HG02642 (cell line): ENCODE results near the gene POLR1A.

Experiments
- ATAC-seq: cut with Tn5 transposase; IDR thresholded peaks from one replicate; pipeline ENCODE4 v1.9.1; 2021; ENCODE audit warnings: mild to moderate bottlenecking; ENCODE audit not compliant: unreplicated experiment, poor library complexity

The POLR1A gene

GRCh38 chr2:86039178-86039962 lies 66.3 kb downstream of the POLR1A start:
- no peak for ATAC-seq

GRCh38 chr2:86038291-86039081 lies 67.2 kb downstream of the POLR1A start:
- ATAC-seq = peak; percentile 32

GRCh38 chr2:86037795-86038192 lies 67.9 kb downstream of the POLR1A start:
- no peak for ATAC-seq

DNA sequence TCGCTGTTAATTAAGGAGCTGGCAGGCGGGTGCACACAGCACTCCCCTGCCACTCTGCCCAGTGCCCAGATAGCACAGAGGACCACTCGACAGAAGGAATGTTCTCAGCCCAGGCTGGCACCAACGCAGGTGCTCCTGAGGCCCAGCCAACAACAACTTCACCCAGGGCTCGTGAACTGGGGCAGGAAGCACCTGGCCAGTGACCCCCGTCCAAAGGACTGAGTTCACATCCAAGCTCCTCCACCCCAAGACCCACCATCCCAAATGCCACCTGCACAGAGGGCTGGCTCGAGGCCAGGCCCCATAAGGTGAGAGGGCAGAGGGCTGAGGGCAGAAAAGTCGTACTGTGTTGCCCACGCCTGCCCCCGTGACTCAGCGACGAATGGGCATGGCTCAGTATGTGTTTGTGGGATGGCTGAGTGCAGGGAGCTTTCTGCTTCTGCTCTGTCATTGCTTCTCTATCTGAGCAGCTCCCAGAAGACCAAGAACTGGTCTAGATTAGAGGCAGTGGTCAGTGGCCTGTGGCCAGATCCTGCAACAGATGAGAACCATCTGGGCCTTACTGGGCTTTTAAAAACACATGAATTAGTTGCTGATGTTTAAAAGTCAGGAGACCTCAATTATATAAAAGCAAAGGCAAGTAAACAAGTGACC lies 68.4 kb downstream of the POLR1A start:
- ATAC-seq = no peak

- ATAC-seq = no peak
Observed at GRCh38 chr2:86036669-86037138, 69.0 kb downstream of the POLR1A start.

- peak; percentile 74 for ATAC-seq
Observed at GRCh38 chr2:86035883-86036668, 69.6 kb downstream of the POLR1A start.

DNA sequence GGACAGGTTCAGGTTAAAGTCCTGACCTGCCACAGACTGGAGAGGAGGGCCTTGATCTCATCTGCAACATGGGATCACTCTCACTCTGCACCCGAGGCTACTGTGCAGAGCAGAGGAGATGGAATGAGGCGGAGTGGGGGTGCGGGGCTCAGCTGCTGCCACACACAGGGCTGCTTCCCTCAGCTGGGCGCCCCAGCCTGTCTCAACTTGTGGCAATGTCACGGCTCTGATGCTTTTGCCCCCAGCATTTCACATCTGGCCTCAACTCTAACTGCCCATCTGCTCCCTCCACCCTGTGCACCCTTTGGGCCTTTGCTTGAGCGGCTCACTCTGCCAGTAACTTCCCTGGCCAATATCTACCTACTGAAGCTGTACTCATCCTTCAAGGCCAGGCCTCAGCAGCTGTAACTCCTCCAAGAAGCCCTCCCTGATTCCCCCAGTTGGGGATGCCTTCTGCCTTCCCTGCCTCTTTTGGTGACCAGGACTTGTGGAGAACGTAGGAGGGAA lies 70.3 kb downstream of the POLR1A start:
- ATAC-seq = no peak

DNA sequence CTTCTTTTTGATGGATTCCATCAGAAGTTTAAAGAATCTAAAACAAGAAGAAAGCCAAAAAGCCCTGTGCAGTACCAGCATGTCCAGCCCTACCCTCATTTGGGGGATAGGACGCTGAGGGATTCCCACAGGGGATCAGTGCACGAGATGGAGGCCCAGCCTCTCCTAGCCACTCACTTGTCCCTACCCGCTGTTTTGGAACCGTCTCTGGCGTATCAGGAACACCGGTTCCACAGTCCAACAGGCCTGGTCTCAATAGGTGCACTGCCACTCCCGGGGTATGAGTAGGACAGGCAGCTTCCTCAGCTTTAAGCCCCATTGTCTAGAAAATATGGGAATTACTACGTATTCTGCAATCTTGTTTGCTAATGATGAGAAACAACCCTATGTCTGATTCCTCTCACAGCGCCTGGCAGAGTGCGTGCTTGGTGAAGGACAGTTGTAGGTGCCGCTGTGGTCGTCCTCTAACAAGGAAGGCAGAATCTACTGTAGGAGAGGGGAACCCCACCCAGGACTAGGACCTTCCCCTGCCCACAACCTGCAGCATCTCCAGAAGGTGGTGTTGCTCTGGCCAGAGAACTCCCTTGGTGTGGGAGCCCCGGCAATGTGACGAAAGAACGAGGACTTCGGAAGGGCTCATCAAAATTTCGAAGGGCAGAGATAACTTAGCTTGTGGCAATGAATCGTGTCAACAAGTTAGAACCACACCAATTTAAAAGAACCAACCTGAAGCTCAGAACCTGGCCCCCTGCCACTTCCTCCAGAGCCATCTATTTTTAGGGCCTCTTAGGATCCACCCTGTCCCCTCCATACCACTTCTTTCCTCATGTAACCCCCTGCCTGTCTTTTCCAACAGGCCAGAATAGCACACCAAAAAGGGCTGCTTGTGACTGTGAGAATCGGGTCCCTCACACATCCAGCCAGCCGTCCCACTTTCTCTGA lies 71.7 kb downstream of the POLR1A start:
- ATAC-seq = no peak

GRCh38 chr2:86032861-86033595 lies 72.7 kb downstream of the POLR1A start:
- no peak for ATAC-seq

DNA sequence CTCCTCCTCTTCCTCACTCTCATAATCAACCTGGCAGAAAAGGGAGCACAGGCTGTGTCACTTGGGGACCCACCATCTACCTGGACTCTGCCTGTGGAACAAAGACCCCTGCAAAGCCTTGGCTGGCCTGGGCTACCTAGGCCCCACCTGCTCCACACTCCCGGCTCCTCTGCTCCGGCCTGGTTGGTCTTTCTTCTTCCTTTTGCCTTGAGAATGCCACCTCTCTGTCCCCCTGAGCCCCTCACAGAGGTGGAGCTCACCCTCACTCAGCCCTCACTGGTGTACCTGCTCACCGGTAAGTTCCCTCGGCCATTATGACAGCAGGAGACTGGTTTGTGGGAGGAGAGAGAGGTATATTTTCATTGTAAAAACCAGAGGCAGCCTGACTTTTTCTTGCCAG lies 74.1 kb downstream of the POLR1A start:
- no peak for ATAC-seq

DNA sequence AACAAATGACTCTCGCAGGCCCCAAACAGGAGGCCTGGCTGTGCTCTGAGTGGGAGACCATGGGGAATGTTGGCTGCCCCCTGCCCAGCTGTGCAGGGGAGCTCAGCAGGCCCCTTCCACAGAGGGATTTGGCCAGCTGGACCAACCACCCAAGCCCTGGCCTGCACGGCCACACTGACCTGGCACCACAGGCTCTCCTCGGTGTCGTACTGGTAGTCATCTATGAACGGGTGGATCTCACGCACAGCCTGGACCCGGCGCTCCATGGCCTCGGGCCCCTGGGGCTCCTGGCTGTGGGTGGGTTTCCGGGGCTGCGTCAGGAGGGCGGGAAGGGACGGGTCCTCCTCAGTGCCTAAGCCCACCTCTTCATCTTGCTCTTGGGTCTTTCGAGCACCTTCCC lies 74.5 kb downstream of the POLR1A start:
- ATAC-seq = no peak

GRCh38 chr2:86029873-86030272 lies 75.8 kb downstream of the POLR1A start:
- no peak for ATAC-seq

- ATAC-seq = no peak
Observed at GRCh38 chr2:86028766-86029381, 76.8 kb downstream of the POLR1A start.

- no peak for ATAC-seq
Observed at GRCh38 chr2:86027922-86028765, 77.5 kb downstream of the POLR1A start.

GRCh38 chr2:86027196-86027921 lies 78.3 kb downstream of the POLR1A start:
- no peak for ATAC-seq

DNA sequence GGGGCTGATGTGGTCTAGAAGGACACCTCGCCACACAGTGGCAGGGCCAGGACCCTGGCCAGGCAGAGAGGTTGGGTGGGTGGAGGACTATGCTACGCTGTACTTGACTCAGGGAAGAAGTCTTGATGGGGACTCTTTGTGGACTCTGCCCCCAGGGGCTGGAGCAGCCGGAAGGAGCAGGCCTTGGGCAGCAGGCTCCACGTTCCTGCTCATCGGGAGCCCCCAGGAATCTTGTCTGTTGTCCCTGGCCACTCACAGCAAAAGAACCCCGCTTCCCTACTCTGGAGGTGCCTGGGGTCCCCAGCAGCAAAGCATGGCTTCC lies 79.0 kb downstream of the POLR1A start:
- ATAC-seq = no peak
